ENCODE data around the gene MX1.

Gene MX1

GRCh38 chr21:41402231-41402630 is 23.8 kb upstream of the MX1 start:
- no peaks in the 10 kb centered on the region for H3K79me2 ChIP-seq (ENCODE audit: control insufficient read depth, low read length)
- H3K27ac ChIP-seq (ENCODE audit: low read depth, low read length): no peak overlapping the region
- TF ChIP-seq EZH2phosphoT487 (IDR thresholded peaks at IDR 0.05; ENCODE audit: borderline replicate concordance, low read length): no peak
- no peaks in the 10 kb centered on the region for H3K4me1 ChIP-seq (ENCODE audit: control insufficient read depth, low read length)
- no peaks in the 10 kb centered on the region for H3F3A ChIP-seq (ENCODE audit: control insufficient read depth, insufficient read depth)
- H3K4me3 ChIP-seq (ENCODE audit: low read length): no peak overlapping the region
- no peaks in the 10 kb centered on the region for H4K20me1 ChIP-seq (ENCODE audit: control insufficient read depth, insufficient read depth, low read depth, low read length)
- no peak overlapping the region for H3K4me2 ChIP-seq (ENCODE audit: low read length)
- H3K9me3 ChIP-seq (ENCODE audit: control insufficient read depth, insufficient read depth, low read length): no peaks in the 10 kb centered on the region
- H3K27me3 ChIP-seq (ENCODE audit: control insufficient read depth, low read length): no peaks in the 10 kb centered on the region
- no peaks in the 10 kb centered on the region for H3K36me3 ChIP-seq (ENCODE audit: control insufficient read depth, low read length)
- no peaks in the 10 kb centered on the region for H3K9me2 ChIP-seq (replicated peaks; ENCODE audit: control insufficient read depth, low read length)

- Histone ChIP-seq H3K36me3 (ENCODE audit: control insufficient read depth, low read length) (no peaks in the 10 kb centered on the region), H3F3A (ENCODE audit: control insufficient read depth, insufficient read depth) (no peaks in the 10 kb centered on the region), H3K27ac (ENCODE audit: low read depth, low read length) (no peak overlapping the region), H3K79me2 (ENCODE audit: control insufficient read depth, low read length) (no peaks in the 10 kb centered on the region), H3K27me3 (ENCODE audit: control insufficient read depth, low read length) (no peaks in the 10 kb centered on the region), H3K9me3 (ENCODE audit: control insufficient read depth, insufficient read depth, low read length) (no peaks in the 10 kb centered on the region), H3K9me2 (replicated peaks; ENCODE audit: control insufficient read depth, low read length) (no peaks in the 10 kb centered on the region), H3K4me1 (ENCODE audit: control insufficient read depth, low read length) (no peaks in the 10 kb centered on the region), H3K4me2 (ENCODE audit: low read length) (no peak overlapping the region), H4K20me1 (ENCODE audit: control insufficient read depth, insufficient read depth, low read depth, low read length) (no peaks in the 10 kb centered on the region), H3K4me3 (ENCODE audit: low read length) (no peak overlapping the region)
- no peak for TF ChIP-seq CTCF (IDR thresholded peaks at IDR 0.05; ENCODE audit: low read depth, low read length, poor library complexity, severe bottlenecking)
- no peak for TF ChIP-seq EZH2phosphoT487 (IDR thresholded peaks at IDR 0.05; ENCODE audit: borderline replicate concordance, low read length)
Measured at GRCh38 chr21:41402796-41403195, 23.2 kb upstream of the MX1 start.

GRCh38 chr21:41403331-41403730 is 22.7 kb upstream of the MX1 start:
- H3K79me2 ChIP-seq (ENCODE audit: control insufficient read depth, low read length): no peaks in the 10 kb centered on the region
- no peaks in the 10 kb centered on the region for H4K20me1 ChIP-seq (ENCODE audit: control insufficient read depth, insufficient read depth, low read depth, low read length)
- H3K27ac ChIP-seq (ENCODE audit: low read depth, low read length): no peak overlapping the region
- H3K4me3 ChIP-seq (ENCODE audit: low read length): no peak overlapping the region
- H3F3A ChIP-seq (ENCODE audit: control insufficient read depth, insufficient read depth): no peaks in the 10 kb centered on the region
- H3K4me1 ChIP-seq (ENCODE audit: control insufficient read depth, low read length): no peaks in the 10 kb centered on the region
- no peaks in the 10 kb centered on the region for H3K36me3 ChIP-seq (ENCODE audit: control insufficient read depth, low read length)
- H3K9me3 ChIP-seq (ENCODE audit: control insufficient read depth, insufficient read depth, low read length): no peaks in the 10 kb centered on the region
- no peaks in the 10 kb centered on the region for H3K9me2 ChIP-seq (replicated peaks; ENCODE audit: control insufficient read depth, low read length)
- TF ChIP-seq CTCF (IDR thresholded peaks at IDR 0.05; ENCODE audit: low read depth, low read length, poor library complexity, severe bottlenecking): no peak
- TF ChIP-seq EZH2phosphoT487 (IDR thresholded peaks at IDR 0.05; ENCODE audit: borderline replicate concordance, low read length): no peak
- no peaks in the 10 kb centered on the region for H3K27me3 ChIP-seq (ENCODE audit: control insufficient read depth, low read length)
- no peak overlapping the region for H3K4me2 ChIP-seq (ENCODE audit: low read length)

- Histone ChIP-seq H4K20me1 (ENCODE audit: control insufficient read depth, insufficient read depth, low read depth, low read length) (no peaks in the 10 kb centered on the region), H3K79me2 (ENCODE audit: control insufficient read depth, low read length) (no peaks in the 10 kb centered on the region), H3K9me3 (ENCODE audit: control insufficient read depth, insufficient read depth, low read length) (no peaks in the 10 kb centered on the region), H3K27ac (ENCODE audit: low read depth, low read length) (no peak overlapping the region), H3K36me3 (ENCODE audit: control insufficient read depth, low read length) (no peaks in the 10 kb centered on the region), H3F3A (ENCODE audit: control insufficient read depth, insufficient read depth) (no peaks in the 10 kb centered on the region), H3K9me2 (replicated peaks; ENCODE audit: control insufficient read depth, low read length) (no peaks in the 10 kb centered on the region), H3K4me1 (ENCODE audit: control insufficient read depth, low read length) (no peaks in the 10 kb centered on the region), H3K4me2 (ENCODE audit: low read length) (no peak overlapping the region), H3K27me3 (ENCODE audit: control insufficient read depth, low read length) (no peaks in the 10 kb centered on the region), H3K4me3 (ENCODE audit: low read length) (no peak overlapping the region)
- no peak for TF ChIP-seq EZH2phosphoT487 (IDR thresholded peaks at IDR 0.05; ENCODE audit: borderline replicate concordance, low read length)
- no peak for TF ChIP-seq CTCF (IDR thresholded peaks at IDR 0.05; ENCODE audit: low read depth, low read length, poor library complexity, severe bottlenecking)
Measured at GRCh38 chr21:41403966-41404365, 22.1 kb upstream of the MX1 start.

Data from DOHH2 (cell line).